ENCODE measurements around the gene PLEKHM2.

The PLEKHM2 gene

GRCh38 chr1:15654091-15654690, 29.9 kb upstream of the PLEKHM2 start:
- Histone ChIP-seq H3K36me3 (ENCODE audit: control insufficient read depth in 1 of 2, insufficient read depth in 2 of 2, low read length in 2 of 2) (peaks cover 24 to 71% of the 10 kb centered on the region in 2 donors), H3K4me3 (ENCODE audit: low read depth in 1 of 2, low read length in 2 of 2) (no peak overlapping the region), H3K27ac (ENCODE audit: low read depth, low read length) (no peak overlapping the region), H3K9me3 (ENCODE audit: control insufficient read depth in 1 of 2, low read length in 2 of 2) (no peaks in the 10 kb centered on the region), H3K27me3 (ENCODE audit: control insufficient read depth in 1 of 2, insufficient read depth in 2 of 2, low read length in 2 of 2) (no peaks in the 10 kb centered on the region), H3K9ac (ENCODE audit: low read depth in 1 of 2, low read length in 2 of 2) (no peak overlapping the region), H3K4me1 (ENCODE audit: control insufficient read depth in 1 of 2, insufficient read depth in 2 of 2, low read length in 2 of 2) (no peaks in the 10 kb centered on the region)

- peaks cover 40 to 71% of the 10 kb centered on the region in 2 donors for H3K36me3 ChIP-seq (ENCODE audit: control insufficient read depth in 1 of 2, insufficient read depth in 2 of 2, low read length in 2 of 2)
- H3K4me3 ChIP-seq (ENCODE audit: low read depth in 1 of 2, low read length in 2 of 2): no peak overlapping the region
- H3K27me3 ChIP-seq (ENCODE audit: control insufficient read depth in 1 of 2, insufficient read depth in 2 of 2, low read length in 2 of 2): no peaks in the 10 kb centered on the region
- H3K9ac ChIP-seq (ENCODE audit: low read depth in 1 of 2, low read length in 2 of 2): no peak overlapping the region
- no peaks in the 10 kb centered on the region for H3K4me1 ChIP-seq (ENCODE audit: control insufficient read depth in 1 of 2, insufficient read depth in 2 of 2, low read length in 2 of 2)
- no peaks in the 10 kb centered on the region for H3K9me3 ChIP-seq (ENCODE audit: control insufficient read depth in 1 of 2, low read length in 2 of 2)
- no peak overlapping the region for H3K27ac ChIP-seq (ENCODE audit: low read depth, low read length)
Observed at GRCh38 chr1:15656464-15656863, 27.7 kb upstream of the PLEKHM2 start.

GRCh38 chr1:15657021-15657420, 27.1 kb upstream of the PLEKHM2 start:
- H3K27me3 ChIP-seq (ENCODE audit: control insufficient read depth in 1 of 2, insufficient read depth in 2 of 2, low read length in 2 of 2): no peaks in the 10 kb centered on the region
- peaks cover 40 to 70% of the 10 kb centered on the region in 2 donors for H3K36me3 ChIP-seq (ENCODE audit: control insufficient read depth in 1 of 2, insufficient read depth in 2 of 2, low read length in 2 of 2)
- no peak overlapping the region for H3K27ac ChIP-seq (ENCODE audit: low read depth, low read length)
- no peaks in the 10 kb centered on the region for H3K4me1 ChIP-seq (ENCODE audit: control insufficient read depth in 1 of 2, insufficient read depth in 2 of 2, low read length in 2 of 2)
- no peaks in the 10 kb centered on the region for H3K9me3 ChIP-seq (ENCODE audit: control insufficient read depth in 1 of 2, low read length in 2 of 2)
- H3K4me3 ChIP-seq (ENCODE audit: low read depth in 1 of 2, low read length in 2 of 2): no peak overlapping the region
- H3K9ac ChIP-seq (ENCODE audit: low read depth in 1 of 2, low read length in 2 of 2): no peak overlapping the region

- Histone ChIP-seq H3K4me1 (ENCODE audit: control insufficient read depth in 1 of 2, insufficient read depth in 2 of 2, low read length in 2 of 2) (no peaks in the 10 kb centered on the region), H3K27ac (ENCODE audit: low read depth, low read length) (no peak overlapping the region), H3K36me3 (ENCODE audit: control insufficient read depth in 1 of 2, insufficient read depth in 2 of 2, low read length in 2 of 2) (peaks cover 38 to 66% of the 10 kb centered on the region in 2 donors), H3K27me3 (ENCODE audit: control insufficient read depth in 1 of 2, insufficient read depth in 2 of 2, low read length in 2 of 2) (no peaks in the 10 kb centered on the region), H3K9ac (ENCODE audit: low read depth in 1 of 2, low read length in 2 of 2) (no peak overlapping the region), H3K9me3 (ENCODE audit: control insufficient read depth in 1 of 2, low read length in 2 of 2) (no peaks in the 10 kb centered on the region), H3K4me3 (ENCODE audit: low read depth in 1 of 2, low read length in 2 of 2) (no peak overlapping the region)
Observed at GRCh38 chr1:15660151-15660550, 24.0 kb upstream of the PLEKHM2 start.

- Histone ChIP-seq H3K4me1 (ENCODE audit: control insufficient read depth in 1 of 2, insufficient read depth in 2 of 2, low read length in 2 of 2) (no peaks in the 10 kb centered on the region), H3K4me3 (ENCODE audit: low read depth in 1 of 2, low read length in 2 of 2) (no peak overlapping the region), H3K9ac (ENCODE audit: low read depth in 1 of 2, low read length in 2 of 2) (no peak overlapping the region), H3K9me3 (ENCODE audit: control insufficient read depth in 1 of 2, low read length in 2 of 2) (no peaks in the 10 kb centered on the region), H3K27me3 (ENCODE audit: control insufficient read depth in 1 of 2, insufficient read depth in 2 of 2, low read length in 2 of 2) (no peaks in the 10 kb centered on the region), H3K27ac (ENCODE audit: low read depth, low read length) (no peak overlapping the region), H3K36me3 (ENCODE audit: control insufficient read depth in 1 of 2, insufficient read depth in 2 of 2, low read length in 2 of 2) (peaks cover 32 to 51% of the 10 kb centered on the region in 2 donors)
Observed at GRCh38 chr1:15662477-15662876, 21.6 kb upstream of the PLEKHM2 start.

- Histone ChIP-seq H3K4me3 (ENCODE audit: low read depth in 1 of 2, low read length in 2 of 2) (no peak overlapping the region), H3K27ac (ENCODE audit: low read depth, low read length) (no peak overlapping the region), H3K4me1 (ENCODE audit: control insufficient read depth in 1 of 2, insufficient read depth in 2 of 2, low read length in 2 of 2) (no peaks in the 10 kb centered on the region), H3K9ac (ENCODE audit: low read depth in 1 of 2, low read length in 2 of 2) (no peak overlapping the region), H3K36me3 (ENCODE audit: control insufficient read depth in 1 of 2, insufficient read depth in 2 of 2, low read length in 2 of 2) (peaks cover 32 to 48% of the 10 kb centered on the region in 2 donors), H3K27me3 (ENCODE audit: control insufficient read depth in 1 of 2, insufficient read depth in 2 of 2, low read length in 2 of 2) (no peaks in the 10 kb centered on the region), H3K9me3 (ENCODE audit: control insufficient read depth in 1 of 2, low read length in 2 of 2) (no peaks in the 10 kb centered on the region)
Observed at GRCh38 chr1:15663925-15664324, 20.2 kb upstream of the PLEKHM2 start.

- Histone ChIP-seq H3K4me3 (ENCODE audit: low read depth in 1 of 2, low read length in 2 of 2) (no peak overlapping the region), H3K27me3 (ENCODE audit: control insufficient read depth in 1 of 2, insufficient read depth in 2 of 2, low read length in 2 of 2) (no peaks in the 10 kb centered on the region), H3K4me1 (ENCODE audit: control insufficient read depth in 1 of 2, insufficient read depth in 2 of 2, low read length in 2 of 2) (no peaks in the 10 kb centered on the region), H3K36me3 (ENCODE audit: control insufficient read depth in 1 of 2, insufficient read depth in 2 of 2, low read length in 2 of 2) (peaks cover 0 to 15% of the 10 kb centered on the region in 2 donors), H3K9me3 (ENCODE audit: control insufficient read depth in 1 of 2, low read length in 2 of 2) (no peaks in the 10 kb centered on the region), H3K9ac (ENCODE audit: low read depth in 1 of 2, low read length in 2 of 2) (no peak overlapping the region), H3K27ac (ENCODE audit: low read depth, low read length) (no peak overlapping the region)
Observed at GRCh38 chr1:15667362-15667761, 16.8 kb upstream of the PLEKHM2 start.

- Histone ChIP-seq H3K9me3 (ENCODE audit: control insufficient read depth in 1 of 2, low read length in 2 of 2) (no peaks in the 10 kb centered on the region), H3K27me3 (ENCODE audit: control insufficient read depth in 1 of 2, insufficient read depth in 2 of 2, low read length in 2 of 2) (no peaks in the 10 kb centered on the region), H3K36me3 (ENCODE audit: control insufficient read depth in 1 of 2, insufficient read depth in 2 of 2, low read length in 2 of 2) (peaks cover 0 to 9% of the 10 kb centered on the region in 2 donors), H3K9ac (ENCODE audit: low read depth in 1 of 2, low read length in 2 of 2) (no peak overlapping the region), H3K4me3 (ENCODE audit: low read depth in 1 of 2, low read length in 2 of 2) (no peak overlapping the region), H3K27ac (ENCODE audit: low read depth, low read length) (no peak overlapping the region), H3K4me1 (ENCODE audit: control insufficient read depth in 1 of 2, insufficient read depth in 2 of 2, low read length in 2 of 2) (no peaks in the 10 kb centered on the region)
Observed at GRCh38 chr1:15668089-15668754, 15.9 kb upstream of the PLEKHM2 start.

- Histone ChIP-seq H3K4me1 (ENCODE audit: control insufficient read depth in 1 of 2, insufficient read depth in 2 of 2, low read length in 2 of 2) (no peaks in the 10 kb centered on the region), H3K4me3 (ENCODE audit: low read depth in 1 of 2, low read length in 2 of 2) (no peak overlapping the region), H3K9ac (ENCODE audit: low read depth in 1 of 2, low read length in 2 of 2) (no peak overlapping the region), H3K9me3 (ENCODE audit: control insufficient read depth in 1 of 2, low read length in 2 of 2) (no peaks in the 10 kb centered on the region), H3K27ac (ENCODE audit: low read depth, low read length) (no peak overlapping the region), H3K36me3 (ENCODE audit: control insufficient read depth in 1 of 2, insufficient read depth in 2 of 2, low read length in 2 of 2) (peaks cover 0 to 4% of the 10 kb centered on the region in 2 donors), H3K27me3 (ENCODE audit: control insufficient read depth in 1 of 2, insufficient read depth in 2 of 2, low read length in 2 of 2) (no peaks in the 10 kb centered on the region)
Observed at GRCh38 chr1:15669074-15669473, 15.0 kb upstream of the PLEKHM2 start.

- H3K9me3 ChIP-seq (ENCODE audit: control insufficient read depth in 1 of 2, low read length in 2 of 2): no peaks in the 10 kb centered on the region
- H3K4me1 ChIP-seq (ENCODE audit: control insufficient read depth in 1 of 2, insufficient read depth in 2 of 2, low read length in 2 of 2): no peaks in the 10 kb centered on the region
- no peak overlapping the region for H3K4me3 ChIP-seq (ENCODE audit: low read depth in 1 of 2, low read length in 2 of 2)
- H3K27ac ChIP-seq (ENCODE audit: low read depth, low read length): no peak overlapping the region
- no peaks in the 10 kb centered on the region for H3K36me3 ChIP-seq (ENCODE audit: control insufficient read depth in 1 of 2, insufficient read depth in 2 of 2, low read length in 2 of 2)
- no peak overlapping the region for H3K9ac ChIP-seq (ENCODE audit: low read depth in 1 of 2, low read length in 2 of 2)
- no peaks in the 10 kb centered on the region for H3K27me3 ChIP-seq (ENCODE audit: control insufficient read depth in 1 of 2, insufficient read depth in 2 of 2, low read length in 2 of 2)
Observed at GRCh38 chr1:15669864-15670263, 14.3 kb upstream of the PLEKHM2 start.
